Karpas-422 (cell line): ENCODE results near the gene FARS2. TPM values are rescaled to one million over a fixed set of nuclear protein-coding genes. Genes with fewer than 3 reads are reported as not detected.

Experiments used
- DNase-seq: peaks from one replicate; pipeline ENCODE4 v3.0.0-alpha.2; 2015
- H2AFZ ChIP-seq: fragments of 200-600 bp; sonication (generic); 2 replicates; pipeline ENCODE4 v1.6.1; 2014; ENCODE audit warnings: antibody characterized with exemption, low read length, mixed read lengths
- H3K27ac ChIP-seq: fragments of 200-600 bp; sonication (generic); 2 replicates; pipeline ENCODE4 v1.5.1; 2014; ENCODE audit warnings: mild to moderate bottlenecking, low read length, moderate library complexity
- H3K27me3 ChIP-seq: fragments of 200-600 bp; sonication (generic); 2 replicates; pipeline ENCODE4 v1.6.1; 2014; ENCODE audit warnings: low read length, mixed read lengths
- H3K36me3 ChIP-seq: fragments of 200-600 bp; sonication (generic); 2 replicates; pipeline ENCODE4 v1.6.1; 2014; ENCODE audit warnings: low read length, mixed read lengths; ENCODE audit not compliant: insufficient read depth
- H3K4me1 ChIP-seq: fragments of 200-600 bp; sonication (generic); 2 replicates; pipeline ENCODE4 v1.6.1; 2014; ENCODE audit warnings: mild to moderate bottlenecking, low read length, mixed read lengths
- H3K4me2 ChIP-seq: fragments of 200-600 bp; sonication (generic); 2 replicates; pipeline ENCODE4 v1.6.1; 2014; ENCODE audit warnings: low read length, low read depth, mild to moderate bottlenecking; ENCODE audit not compliant: poor library complexity, severe bottlenecking
- H3K4me3 ChIP-seq: fragments of 200-600 bp; sonication (generic); 2 replicates; pipeline ENCODE4 v1.5.1; 2014; ENCODE audit warnings: mild to moderate bottlenecking, antibody characterized with exemption, low read length, mixed read lengths
- H3K79me2 ChIP-seq: fragments of 200-600 bp; sonication (generic); 2 replicates; pipeline ENCODE4 v1.6.1; 2014; ENCODE audit warnings: mild to moderate bottlenecking, low read length, mixed read lengths
- H3K9ac ChIP-seq: fragments of 200-600 bp; sonication (generic); 2 replicates; pipeline ENCODE4 v1.6.0; 2014; ENCODE audit warnings: low read length
- H3K9me2 ChIP-seq: fragments of 200-600 bp; sonication (generic), shearing (Covaris generic); replicated peaks from 2 replicates; pipeline ENCODE4 v1.6.0; 2014; ENCODE audit warnings: mild to moderate bottlenecking, low read length, moderate library complexity; ENCODE audit not compliant: insufficient read depth
- H3K9me3 ChIP-seq: fragments of 300-700, 200-600 bp; sonication (generic); 2 replicates; pipeline ENCODE4 v1.6.1; 2014; ENCODE audit warnings: low read length, mixed read lengths
- H4K20me1 ChIP-seq: fragments of 200-600 bp; sonication (generic); 2 replicates; pipeline ENCODE4 v1.6.1; 2014; ENCODE audit warnings: mild to moderate bottlenecking, antibody characterized with exemption, low read length, low read depth; ENCODE audit not compliant: insufficient read depth
- total RNA-seq: library from RNA; depleted of rRNA; stranded (reverse); fragments of >200 nt; shearing (Covaris generic); gene quantifications from 2 replicates; pipeline ENCODE4 v1.2.3, GENCODE V29; 2014; ENCODE audit warnings: low replicate concordance

Gene FARS2
- total RNA-seq, 1 experiment from 2014 or later = 9.0 TPM

DNA sequence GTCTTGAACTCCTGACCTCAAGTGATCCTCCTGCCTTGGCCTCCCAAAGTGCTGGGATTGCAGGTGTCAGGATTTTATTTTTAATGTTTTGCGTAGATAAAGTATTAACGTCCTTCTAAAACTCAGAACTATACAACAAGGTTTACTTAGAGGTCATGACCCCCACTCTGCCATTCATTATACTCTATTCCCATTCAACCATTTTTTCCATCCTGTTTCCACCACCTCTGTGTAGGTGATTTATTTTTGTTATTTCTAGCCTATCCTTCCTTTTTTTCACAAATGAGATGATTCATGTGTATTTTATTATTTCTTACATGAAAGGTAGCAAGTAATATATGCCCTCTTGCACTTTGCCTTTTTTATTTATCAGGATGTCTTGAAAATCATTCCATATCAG lies 138.1 kb downstream of the FARS2 start:
- no peak overlapping the region for H3K27ac ChIP-seq
- no peaks in the 10 kb centered on the region for H3K27me3 ChIP-seq
- H3K4me1 ChIP-seq = no peaks in the 10 kb centered on the region
- no peaks in the 10 kb centered on the region for H3K79me2 ChIP-seq
- H2AFZ ChIP-seq = no peak overlapping the region
- DNase-seq = no peak
- no peak overlapping the region for H3K4me2 ChIP-seq
- no peak overlapping the region for H3K4me3 ChIP-seq
- H3K9ac ChIP-seq = no peak overlapping the region
- peaks cover 29% of the 10 kb centered on the region for H4K20me1 ChIP-seq
- no peaks in the 10 kb centered on the region for H3K9me3 ChIP-seq
- no peaks in the 10 kb centered on the region for H3K9me2 ChIP-seq
- no peaks in the 10 kb centered on the region for H3K36me3 ChIP-seq

DNA sequence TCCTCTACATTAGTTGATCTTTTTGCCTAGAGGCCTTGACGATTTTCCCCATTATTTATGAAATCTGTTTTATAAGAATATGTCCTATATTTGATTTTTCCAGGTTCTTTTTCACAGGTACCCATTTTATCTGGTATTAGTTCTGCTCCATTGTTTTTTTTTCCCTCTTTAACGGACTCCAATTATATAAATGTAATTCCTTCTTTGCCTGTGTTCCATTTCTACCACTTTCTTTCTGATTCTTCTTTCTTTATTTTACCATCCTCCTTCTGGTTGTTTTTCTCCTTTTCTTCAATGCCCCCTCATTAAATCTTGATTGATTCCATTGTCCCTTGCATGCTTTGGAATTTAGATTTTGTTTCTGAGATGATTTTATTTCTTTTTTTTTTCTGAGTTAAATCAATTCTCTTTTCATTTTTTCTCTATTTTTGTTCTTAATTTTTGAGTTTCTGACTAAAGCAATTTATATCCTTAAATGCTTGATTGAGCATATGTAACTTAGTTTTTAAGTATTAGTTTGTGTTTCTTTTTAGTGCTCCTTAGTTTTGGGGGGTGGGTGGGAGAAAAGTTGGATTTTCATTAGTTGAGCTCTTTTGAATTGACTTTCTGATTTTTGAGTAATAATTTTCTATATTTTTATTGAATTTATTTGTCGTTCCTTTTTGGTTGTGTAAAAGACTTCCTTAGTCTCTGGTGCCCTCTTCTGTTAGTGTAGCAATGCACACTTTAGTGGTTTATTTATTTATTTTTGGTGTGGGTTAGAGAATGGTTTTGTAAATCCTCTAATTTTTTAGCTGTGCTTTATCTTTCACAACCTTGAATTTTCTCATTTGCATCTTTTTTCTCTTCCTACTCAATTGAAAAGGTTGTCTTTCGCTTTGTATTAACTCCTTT lies 140.8 kb downstream of the FARS2 start:
- peak; percentile 65 for DNase-seq
- H3K9me2 ChIP-seq = no peaks in the 10 kb centered on the region
- no peaks in the 10 kb centered on the region for H3K4me1 ChIP-seq
- no peaks in the 10 kb centered on the region for H3K36me3 ChIP-seq
- no peaks in the 10 kb centered on the region for H3K27me3 ChIP-seq
- H3K9ac ChIP-seq = no peak overlapping the region
- H3K4me3 ChIP-seq = no peak overlapping the region
- no peaks in the 10 kb centered on the region for H3K79me2 ChIP-seq
- H3K9me3 ChIP-seq = no peaks in the 10 kb centered on the region
- H2AFZ ChIP-seq = no peak overlapping the region
- H3K4me2 ChIP-seq = no peak overlapping the region
- peaks cover 30% of the 10 kb centered on the region for H4K20me1 ChIP-seq
- H3K27ac ChIP-seq = no peak overlapping the region

DNA sequence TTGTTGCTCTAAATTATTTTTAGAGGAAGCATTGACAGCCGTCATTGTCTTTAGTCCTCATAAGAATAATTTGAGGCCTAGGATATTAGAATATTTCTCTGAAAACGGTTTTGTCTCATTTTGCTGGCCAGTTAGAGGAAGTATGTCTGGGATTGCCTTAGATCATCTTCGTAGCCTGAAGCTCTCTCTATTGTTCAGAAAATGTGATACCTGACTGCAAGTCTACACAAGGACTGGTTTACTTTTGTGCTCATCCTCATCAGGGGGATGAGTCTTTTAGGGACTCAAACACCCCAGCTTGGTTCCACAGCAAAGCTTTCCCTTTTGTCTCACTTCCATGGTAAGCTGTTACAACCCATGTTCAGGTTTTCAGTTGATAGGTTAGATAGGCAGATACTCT lies 141.8 kb downstream of the FARS2 start:
- Histone ChIP-seq H4K20me1 (peaks cover 30% of the 10 kb centered on the region), H3K27ac (no peak overlapping the region)
- no peak for DNase-seq

DNA sequence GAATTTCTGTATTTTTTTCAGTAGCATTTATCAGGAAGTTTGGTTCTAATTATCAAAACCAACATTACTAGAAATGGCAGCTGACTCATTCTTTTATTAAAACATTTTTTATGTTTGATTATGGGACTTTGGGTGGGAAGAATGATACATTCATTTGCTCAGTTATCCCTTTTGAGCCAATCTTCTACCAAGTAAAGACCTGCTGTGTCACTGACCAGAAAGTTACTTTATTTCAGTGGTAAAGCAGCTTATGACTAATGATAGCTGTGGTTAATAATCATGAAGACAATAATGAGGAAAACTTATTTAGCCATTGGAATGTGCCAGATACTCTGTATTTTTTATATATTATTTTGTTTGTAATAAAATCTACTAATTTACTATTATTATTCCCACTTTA lies 142.3 kb downstream of the FARS2 start:
- Histone ChIP-seq H2AFZ (no peak overlapping the region), H3K4me1 (no peaks in the 10 kb centered on the region), H3K4me3 (no peak overlapping the region), H3K36me3 (no peaks in the 10 kb centered on the region), H3K27me3 (no peaks in the 10 kb centered on the region), H3K79me2 (no peaks in the 10 kb centered on the region), H4K20me1 (peaks cover 30% of the 10 kb centered on the region), H3K9ac (no peak overlapping the region), H3K9me2 (no peaks in the 10 kb centered on the region), H3K4me2 (no peak overlapping the region), H3K27ac (no peak overlapping the region), H3K9me3 (no peaks in the 10 kb centered on the region)
- no peak for DNase-seq

More for the DNA sequence above, 141.8 kb downstream of the FARS2 start:
- Histone ChIP-seq H3K4me1 (no peaks in the 10 kb centered on the region), H3K27me3 (no peaks in the 10 kb centered on the region), H3K9me2 (no peaks in the 10 kb centered on the region), H3K4me3 (no peak overlapping the region), H3K36me3 (no peaks in the 10 kb centered on the region), H3K9ac (no peak overlapping the region), H3K79me2 (no peaks in the 10 kb centered on the region), H3K9me3 (no peaks in the 10 kb centered on the region), H3K4me2 (no peak overlapping the region), H2AFZ (no peak overlapping the region)

DNA sequence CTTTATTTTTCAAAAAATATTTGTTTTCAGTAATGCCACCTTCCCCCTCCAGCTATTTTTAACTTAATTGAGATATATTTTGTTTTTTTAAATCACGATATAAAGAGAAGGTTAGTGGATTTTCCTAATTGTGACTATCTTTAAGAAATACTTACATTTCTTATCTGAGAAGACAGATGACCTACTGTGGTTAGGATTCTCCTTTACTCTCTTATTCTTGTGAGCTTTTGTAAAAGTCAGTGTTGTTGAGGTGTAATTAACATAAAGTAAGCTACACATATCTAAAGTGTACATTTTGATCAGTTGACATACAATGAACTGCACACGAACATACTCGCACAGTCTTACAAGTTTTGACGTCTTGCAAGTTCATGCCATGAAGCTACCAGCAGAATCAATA lies 144.7 kb downstream of the FARS2 start:
- H3K27ac ChIP-seq = no peak overlapping the region
- H3K9me2 ChIP-seq = no peaks in the 10 kb centered on the region
- DNase-seq = no peak
- H3K4me1 ChIP-seq = no peaks in the 10 kb centered on the region
- no peak overlapping the region for H2AFZ ChIP-seq
- no peaks in the 10 kb centered on the region for H3K79me2 ChIP-seq
- no peak overlapping the region for H3K4me2 ChIP-seq
- no peaks in the 10 kb centered on the region for H3K9me3 ChIP-seq
- no peak overlapping the region for H3K4me3 ChIP-seq
- H3K9ac ChIP-seq = no peak overlapping the region
- H3K36me3 ChIP-seq = no peaks in the 10 kb centered on the region
- no peaks in the 10 kb centered on the region for H3K27me3 ChIP-seq
- peaks cover 19% of the 10 kb centered on the region for H4K20me1 ChIP-seq

DNA sequence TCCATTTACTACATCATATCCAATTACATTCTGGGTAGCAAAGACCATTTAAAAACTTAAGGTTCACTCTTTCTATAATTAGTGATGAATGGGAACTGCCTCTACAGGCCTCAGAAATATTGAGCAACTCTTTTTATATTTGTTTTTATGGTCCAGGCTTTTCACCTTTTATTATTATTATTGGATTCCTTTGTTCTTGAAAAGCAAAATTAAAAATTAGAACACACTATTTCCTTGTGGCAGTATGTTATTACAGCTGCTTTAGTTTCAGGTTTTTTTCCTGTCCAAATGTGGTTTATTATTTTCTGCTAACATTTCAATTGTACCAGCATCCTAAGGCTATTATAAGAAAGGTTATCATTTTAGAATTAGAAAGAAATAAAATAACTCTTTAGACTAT lies 150.1 kb downstream of the FARS2 start:
- no peak overlapping the region for H3K9ac ChIP-seq
- no peak overlapping the region for H3K27ac ChIP-seq
- H3K9me2 ChIP-seq = no peaks in the 10 kb centered on the region
- no peaks in the 10 kb centered on the region for H3K9me3 ChIP-seq
- H3K36me3 ChIP-seq = no peaks in the 10 kb centered on the region
- H2AFZ ChIP-seq = no peak overlapping the region
- no peaks in the 10 kb centered on the region for H3K4me1 ChIP-seq
- no peak for DNase-seq
- H4K20me1 ChIP-seq = 0 out of 2 replicates have a peak, but pooled peaks cover 7% of the 10 kb centered on the region
- no peaks in the 10 kb centered on the region for H3K79me2 ChIP-seq
- H3K4me2 ChIP-seq = no peak overlapping the region
- no peaks in the 10 kb centered on the region for H3K27me3 ChIP-seq
- H3K4me3 ChIP-seq = no peak overlapping the region

DNA sequence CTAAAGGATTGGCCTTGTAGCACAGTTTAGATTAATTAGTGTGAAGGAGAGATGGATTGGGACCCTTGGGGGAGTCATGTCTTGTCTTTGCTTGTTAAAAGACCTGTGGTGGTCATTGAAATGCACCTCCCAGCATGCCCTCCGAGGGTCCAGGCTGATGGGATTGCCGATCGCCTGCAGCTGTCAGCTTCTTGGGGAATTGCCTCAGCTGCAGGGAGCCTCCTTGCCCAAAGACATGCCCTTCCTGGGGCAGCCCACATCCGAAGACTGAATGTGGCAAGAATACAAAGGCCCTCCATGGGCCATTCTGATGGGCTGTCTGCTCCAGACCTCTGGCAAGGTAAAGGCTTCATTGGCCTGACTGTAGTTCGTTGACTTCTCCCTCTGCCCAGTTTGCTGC lies 150.7 kb downstream of the FARS2 start:
- Histone ChIP-seq H3K4me2 (no peak overlapping the region), H3K79me2 (no peaks in the 10 kb centered on the region), H3K9ac (no peak overlapping the region)

DNA sequence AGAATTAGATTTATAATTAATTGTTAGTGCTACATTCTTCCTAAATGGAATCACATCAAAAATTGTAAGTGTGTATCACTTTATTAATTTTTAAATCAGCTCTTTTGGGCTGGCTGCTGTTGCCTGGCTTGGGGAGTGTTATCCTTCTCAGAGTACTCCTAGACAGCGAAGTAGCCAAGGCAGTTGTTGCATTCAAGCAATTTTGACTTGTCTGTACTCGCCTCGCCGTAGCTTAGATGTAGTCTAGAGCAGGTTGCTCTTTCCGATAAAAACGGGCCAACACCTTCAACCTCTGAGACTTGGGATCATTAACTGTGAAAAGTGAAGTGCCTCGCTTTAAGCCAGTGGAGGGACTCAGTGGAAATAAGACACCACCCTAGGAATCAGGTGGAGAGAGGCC lies 151.3 kb downstream of the FARS2 start:
- Histone ChIP-seq H3K36me3 (no peaks in the 10 kb centered on the region), H3K9me3 (no peaks in the 10 kb centered on the region), H3K27me3 (no peaks in the 10 kb centered on the region), H3K4me2 (no peak overlapping the region), H3K9me2 (no peaks in the 10 kb centered on the region), H3K4me3 (no peak overlapping the region), H4K20me1 (0 out of 2 replicates have a peak, but pooled peaks cover 6% of the 10 kb centered on the region), H3K4me1 (no peaks in the 10 kb centered on the region), H2AFZ (no peak overlapping the region), H3K9ac (no peak overlapping the region), H3K79me2 (no peaks in the 10 kb centered on the region), H3K27ac (no peak overlapping the region)
- DNase-seq = no peak

More for the DNA sequence above, 150.7 kb downstream of the FARS2 start:
- Histone ChIP-seq H3K4me1 (no peaks in the 10 kb centered on the region), H3K9me2 (no peaks in the 10 kb centered on the region), H3K27me3 (no peaks in the 10 kb centered on the region), H2AFZ (no peak overlapping the region), H3K9me3 (no peaks in the 10 kb centered on the region), H3K36me3 (no peaks in the 10 kb centered on the region), H3K27ac (no peak overlapping the region), H4K20me1 (0 out of 2 replicates have a peak, but pooled peaks cover 6% of the 10 kb centered on the region), H3K4me3 (no peak overlapping the region)
- DNase-seq = no peak
